Effector memory CD4-positive, alpha-beta T cell (primary cell): Measurements from ENCODE around the gene TNFRSF17.

ENCODE experiments used
- DNase-seq, 3 donors: peaks; one replicate each; pipeline ENCODE4 v3.0.0-alpha.2; 2020
- H3K27ac ChIP-seq: 2 replicates; pipeline ENCODE4 v1.7.0; 2013; ENCODE audit warnings: mild to moderate bottlenecking, low read length, moderate library complexity; ENCODE audit not compliant: insufficient read depth, poor library complexity, severe bottlenecking
- H3K27me3 ChIP-seq: replicated peaks from 2 replicates; pipeline ENCODE4 v1.7.0; 2013; ENCODE audit warnings: mild to moderate bottlenecking, low read length; ENCODE audit not compliant: insufficient read depth, control insufficient read depth, poor library complexity, severe bottlenecking
- H3K36me3 ChIP-seq: 2 replicates; pipeline ENCODE4 v1.7.0; 2013; ENCODE audit warnings: mild to moderate bottlenecking, low read length, moderate library complexity; ENCODE audit not compliant: control insufficient read depth, insufficient read depth
- H3K4me1 ChIP-seq: 2 replicates; pipeline ENCODE4 v1.7.0; 2013; ENCODE audit warnings: low read length, mild to moderate bottlenecking; ENCODE audit not compliant: control insufficient read depth, insufficient read depth, poor library complexity, severe bottlenecking
- H3K4me3 ChIP-seq: 2 replicates; pipeline ENCODE4 v1.7.0; 2013; ENCODE audit warnings: low read length, low read depth, mild to moderate bottlenecking; ENCODE audit not compliant: insufficient read depth, poor library complexity, severe bottlenecking
- H3K9me3 ChIP-seq: 2 replicates; pipeline ENCODE4 v1.7.0; 2013; ENCODE audit warnings: mild to moderate bottlenecking, low read length, moderate library complexity; ENCODE audit not compliant: control insufficient read depth

Gene TNFRSF17

DNA sequence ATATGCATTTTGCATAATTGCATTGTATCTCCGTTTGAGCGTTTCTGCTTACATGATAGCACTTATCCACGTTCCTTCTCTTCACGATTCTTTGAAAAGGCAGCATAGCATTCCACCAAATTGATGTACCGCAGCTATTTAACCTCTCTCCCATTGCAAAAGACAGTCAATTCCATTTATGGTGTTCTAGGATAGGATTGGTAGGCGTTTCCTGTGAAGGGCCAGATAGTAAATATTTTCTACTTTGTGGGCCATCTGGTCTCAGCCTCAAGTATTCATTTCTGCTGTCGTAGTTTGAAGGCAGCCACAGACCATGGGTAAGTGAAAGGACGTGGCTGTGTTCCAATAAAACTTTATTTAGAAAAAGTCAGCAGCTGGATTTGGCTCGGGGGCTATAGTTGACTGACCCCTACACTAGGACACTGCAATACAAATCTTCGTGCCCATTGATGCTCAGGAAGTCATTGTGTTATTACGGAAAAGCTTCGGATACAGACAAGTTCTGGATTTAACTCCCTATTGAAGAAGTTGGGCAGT lies 21.6 kb downstream of the TNFRSF17 start:
- no peaks in the 10 kb centered on the region for H3K9me3 ChIP-seq
- H3K4me3 ChIP-seq, result no peak overlapping the region
- no peaks in the 10 kb centered on the region for H3K4me1 ChIP-seq
- H3K27me3 ChIP-seq, result no peaks in the 10 kb centered on the region
- no peak for DNase-seq
- H3K27ac ChIP-seq, result no peak overlapping the region
- no peaks in the 10 kb centered on the region for H3K36me3 ChIP-seq

DNA sequence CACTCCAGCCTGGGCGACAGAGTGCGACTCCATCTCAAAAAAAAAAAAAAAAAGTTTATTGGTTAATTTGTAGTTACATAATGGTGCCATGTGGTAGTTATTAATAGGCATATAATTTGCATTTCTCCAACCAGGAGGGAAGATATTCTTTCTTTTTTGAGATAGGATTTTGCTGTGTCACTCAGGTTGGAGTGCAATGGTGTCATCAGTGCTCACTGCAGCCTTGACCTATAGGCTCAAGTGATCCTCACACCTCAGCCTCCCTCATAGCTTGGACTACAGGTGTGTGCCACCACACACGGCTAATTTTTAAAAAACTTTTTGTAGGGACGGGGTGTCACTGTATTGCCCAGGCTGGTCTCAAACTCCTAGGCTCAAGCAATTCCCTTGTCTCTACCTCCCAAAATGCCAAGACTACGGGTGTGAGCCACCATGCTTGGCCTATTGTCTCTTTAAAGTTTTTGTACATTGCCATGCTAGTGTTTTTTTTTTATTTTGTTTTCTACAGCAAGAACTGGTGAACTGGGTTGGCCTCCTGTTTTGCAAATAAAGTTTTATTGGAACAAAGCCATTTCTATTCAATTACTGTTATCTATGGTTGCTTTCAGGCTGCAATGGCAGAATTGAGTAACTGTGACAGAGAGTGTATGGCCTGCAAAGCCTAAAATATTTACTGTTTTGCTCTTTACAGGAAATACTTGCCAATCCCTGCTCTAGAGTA lies 23.4 kb downstream of the TNFRSF17 start:
- H3K36me3 ChIP-seq, result no peaks in the 10 kb centered on the region
- H3K4me3 ChIP-seq, result no peak overlapping the region
- H3K4me1 ChIP-seq, result no peaks in the 10 kb centered on the region
- H3K27ac ChIP-seq, result no peak overlapping the region
- no peak for DNase-seq
- H3K27me3 ChIP-seq, result no peaks in the 10 kb centered on the region
- H3K9me3 ChIP-seq, result no peaks in the 10 kb centered on the region

DNA sequence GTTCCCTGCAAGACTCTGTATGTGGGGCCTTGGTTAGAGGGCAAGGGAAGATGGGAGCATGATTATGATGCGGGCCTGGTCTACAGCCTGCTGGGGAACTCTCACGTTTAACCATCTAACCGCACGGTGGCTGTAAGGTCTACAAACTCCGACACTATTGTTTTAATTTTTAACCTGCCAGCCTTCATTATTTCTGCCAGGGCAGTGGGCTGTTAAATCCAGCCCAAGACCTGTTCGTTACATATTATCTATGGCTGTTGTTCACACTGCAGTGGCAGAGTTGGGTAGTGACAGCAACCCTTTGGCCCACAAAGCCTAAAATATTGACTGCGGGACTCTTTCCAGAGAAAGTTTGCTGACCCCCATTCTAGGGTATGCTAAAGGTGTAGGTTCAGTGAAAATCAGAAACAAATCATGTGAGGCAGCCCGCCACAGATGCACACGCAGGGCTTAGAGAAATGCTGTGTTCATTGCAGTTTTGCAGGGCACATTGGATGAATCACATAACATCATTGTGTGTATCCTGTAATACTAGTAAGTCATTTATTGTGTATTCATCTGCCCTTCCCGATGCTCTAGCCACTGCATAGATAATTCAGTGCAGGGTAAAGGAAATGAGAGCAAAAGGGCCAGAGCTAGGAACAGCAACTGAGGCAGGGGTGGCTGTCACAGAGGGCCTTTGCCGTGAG lies 25.8 kb downstream of the TNFRSF17 start:
- Histone ChIP-seq H3K4me1 (no peaks in the 10 kb centered on the region), H3K27ac (no peak overlapping the region), H3K9me3 (no peaks in the 10 kb centered on the region), H3K4me3 (no peak overlapping the region), H3K36me3 (no peaks in the 10 kb centered on the region), H3K27me3 (no peaks in the 10 kb centered on the region)
- no peak for DNase-seq

- no peak overlapping the region for H3K4me3 ChIP-seq
- H3K27me3 ChIP-seq, result no peaks in the 10 kb centered on the region
- H3K36me3 ChIP-seq, result no peaks in the 10 kb centered on the region
- no peak overlapping the region for H3K27ac ChIP-seq
- no peaks in the 10 kb centered on the region for H3K4me1 ChIP-seq
- DNase-seq, result no peak
- H3K9me3 ChIP-seq, result no peaks in the 10 kb centered on the region
Measured at GRCh38 chr16:11992008-11992584, 27.1 kb downstream of the TNFRSF17 start.

- H3K36me3 ChIP-seq, result no peaks in the 10 kb centered on the region
- no peaks in the 10 kb centered on the region for H3K4me1 ChIP-seq
- H3K27me3 ChIP-seq, result no peaks in the 10 kb centered on the region
- no peaks in the 10 kb centered on the region for H3K9me3 ChIP-seq
- H3K27ac ChIP-seq, result no peak overlapping the region
- no peak overlapping the region for H3K4me3 ChIP-seq
- DNase-seq, result no peak
Measured at GRCh38 chr16:11992586-11993524, 27.8 kb downstream of the TNFRSF17 start.

GRCh38 chr16:11994143-11995119 lies 29.4 kb downstream of the TNFRSF17 start:
- no peaks in the 10 kb centered on the region for H3K9me3 ChIP-seq
- no peak for DNase-seq
- H3K27me3 ChIP-seq, result no peaks in the 10 kb centered on the region
- peaks cover 5% of the 10 kb centered on the region for H3K36me3 ChIP-seq
- H3K4me3 ChIP-seq, result no peak overlapping the region
- H3K4me1 ChIP-seq, result no peaks in the 10 kb centered on the region
- no peak overlapping the region for H3K27ac ChIP-seq

GRCh38 chr16:11996433-11997330 lies 31.7 kb downstream of the TNFRSF17 start:
- no peak for DNase-seq
- no peak overlapping the region for H3K4me3 ChIP-seq

GRCh38 chr16:12000032-12000431 lies 35.0 kb downstream of the TNFRSF17 start:
- Histone ChIP-seq H3K9me3 (no peaks in the 10 kb centered on the region), H3K4me1 (no peaks in the 10 kb centered on the region), H3K27me3 (no peaks in the 10 kb centered on the region), H3K27ac (no peak overlapping the region), H3K36me3 (peaks cover 5% of the 10 kb centered on the region), H3K4me3 (no peak overlapping the region)
- DNase-seq, result no peak

More at GRCh38 chr16:11996433-11997330, 31.7 kb downstream of the TNFRSF17 start:
- no peaks in the 10 kb centered on the region for H3K4me1 ChIP-seq
- H3K27me3 ChIP-seq, result no peaks in the 10 kb centered on the region
- peaks cover 5% of the 10 kb centered on the region for H3K36me3 ChIP-seq
- H3K27ac ChIP-seq, result no peak overlapping the region
- no peaks in the 10 kb centered on the region for H3K9me3 ChIP-seq
